Measurements from ENCODE around the gene RBPMS2.
"Not testable (repeated sequence)": the region's sequence is repeated elsewhere in the genome, so short reads cannot be mapped to it uniquely, and the experiment has no call there.

The RBPMS2 gene
- total RNA-seq = 0 to 0.06 (median 0) reads per million in 9 experiments

- Mint-ChIP-seq H3K4me3 (peak within 1 kb of the TSS; percentile 75 to 76), H3K9me3 (no peaks in the 10 kb centered on the region), H3K36me3 (ENCODE audit: insufficient read depth) (peaks cover 3% of the 10 kb centered on the region), H3K27me3 (peaks cover 21 to 49% of the 10 kb centered on the region in 2 donors), H3K27ac (no peak within 1 kb of the TSS), H3K4me1 (ENCODE audit: low read depth in 2 of 2) (peaks cover 4 to 9% of the 10 kb centered on the region in 2 donors)
- no peak for DNase-seq
- peak; percentile 55 for ATAC-seq (replicated peaks)
These were observed at the start of gene RBPMS2 for GRCh38 chr15:64775551-64776401. Gene RBPMS2, minus strand, starts transcription at chr15:64775589. Its CDS starts 270 bp downstream, at chr15:64775319.

DNA sequence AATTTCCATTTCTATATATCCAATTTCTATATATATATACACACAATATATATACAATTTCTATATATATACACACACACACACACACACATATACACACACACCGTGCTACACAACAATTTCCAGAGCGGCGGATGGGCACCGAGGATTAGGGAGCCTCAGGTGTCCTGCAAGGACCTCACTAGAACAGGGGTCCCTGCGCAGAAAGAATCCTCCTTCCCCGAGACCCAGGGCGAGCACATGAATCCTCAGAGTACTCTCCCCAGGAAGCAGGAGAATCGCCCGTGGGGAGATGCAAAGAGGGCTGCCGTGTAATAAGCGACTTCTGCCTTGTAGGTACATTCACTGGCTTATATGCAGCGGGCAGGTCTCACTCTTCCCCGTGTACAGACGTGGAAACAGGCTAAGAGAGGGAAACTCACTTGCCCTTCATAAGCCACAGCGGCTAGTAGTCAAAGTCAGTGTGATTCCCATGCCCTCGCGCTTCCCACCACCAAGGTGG lies 49.6 kb upstream of the RBPMS2 start:
- peaks cover 27 to 33% of the 10 kb centered on the region in 2 donors for H3K4me1 Mint-ChIP-seq (ENCODE audit: low read depth in 2 of 2)
- H3K4me3 Mint-ChIP-seq = peak overlapping the region; percentile 80
- no peaks in the 10 kb centered on the region for H3K27me3 Mint-ChIP-seq
- H3K9me3 Mint-ChIP-seq = no peaks in the 10 kb centered on the region
- no peak for ATAC-seq (replicated peaks)
- no peak overlapping the region for H3K27ac Mint-ChIP-seq
- DNase-seq = peak in 1 of 3 experiments; percentile 21
- H3K36me3 Mint-ChIP-seq (ENCODE audit: insufficient read depth) = peaks cover 13% of the 10 kb centered on the region

DNA sequence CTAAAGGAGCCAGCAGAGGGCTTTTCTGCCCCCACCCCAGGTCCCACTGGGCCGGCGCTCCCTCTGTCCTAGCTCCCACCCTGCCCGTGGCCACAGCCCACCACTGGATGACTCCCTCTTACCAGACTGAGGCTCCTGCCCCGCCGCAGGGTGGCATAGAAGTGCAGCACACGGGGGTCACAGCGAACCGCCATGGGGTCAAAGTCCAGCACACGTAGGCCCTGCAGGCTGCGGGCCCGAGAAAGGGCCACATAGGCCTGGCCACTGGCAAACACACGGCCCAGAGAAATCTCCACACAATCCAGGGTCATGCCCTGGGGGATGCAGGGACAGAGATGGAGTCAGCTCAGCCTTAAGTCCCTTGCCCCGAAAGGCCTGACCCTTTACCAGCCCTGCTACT lies 41.1 kb upstream of the RBPMS2 start:
- H3K4me3 Mint-ChIP-seq = no peak overlapping the region
- no peaks in the 10 kb centered on the region for H3K27me3 Mint-ChIP-seq
- no peaks in the 10 kb centered on the region for H3K36me3 Mint-ChIP-seq (ENCODE audit: insufficient read depth)
- DNase-seq = no peak
- ATAC-seq (replicated peaks) = no peak
- no peak overlapping the region for H3K27ac Mint-ChIP-seq
- no peaks in the 10 kb centered on the region for H3K9me3 Mint-ChIP-seq
- peaks cover 0 to 3% of the 10 kb centered on the region in 2 donors for H3K4me1 Mint-ChIP-seq (ENCODE audit: low read depth in 2 of 2)

- H3K36me3 Mint-ChIP-seq (ENCODE audit: insufficient read depth); H3K4me1 Mint-ChIP-seq (ENCODE audit: low read depth in 2 of 2); DNase-seq; H3K4me3 Mint-ChIP-seq; ATAC-seq (replicated peaks); H3K27me3 Mint-ChIP-seq; H3K9me3 Mint-ChIP-seq: not testable (repeated sequence)
- H3K27ac Mint-ChIP-seq = peak overlapping the region in 1 of 2 donors; percentile 75
These were observed 39.6 kb upstream of the RBPMS2 start for GRCh38 chr15:64814965-64815364.

GRCh38 chr15:64814283-64814682 lies 38.9 kb upstream of the RBPMS2 start:
- not testable (repeated sequence) for H3K36me3 Mint-ChIP-seq (ENCODE audit: insufficient read depth); ATAC-seq (replicated peaks); DNase-seq; H3K4me3 Mint-ChIP-seq; H3K27ac Mint-ChIP-seq; H3K9me3 Mint-ChIP-seq; H3K27me3 Mint-ChIP-seq; H3K4me1 Mint-ChIP-seq (ENCODE audit: low read depth in 2 of 2)

- Mint-ChIP-seq H3K4me3 (no peak overlapping the region), H3K4me1 (ENCODE audit: low read depth in 2 of 2) (peaks cover 0 to 5% of the 10 kb centered on the region in 2 donors), H3K27me3 (no peaks in the 10 kb centered on the region), H3K27ac (peak overlapping the region in 1 of 2 donors; percentile 23), H3K9me3 (no peaks in the 10 kb centered on the region), H3K36me3 (ENCODE audit: insufficient read depth) (no peaks in the 10 kb centered on the region)
- DNase-seq = no peak
- no peak for ATAC-seq (replicated peaks)
These were observed 37.7 kb upstream of the RBPMS2 start for GRCh38 chr15:64813075-64813474.

DNA sequence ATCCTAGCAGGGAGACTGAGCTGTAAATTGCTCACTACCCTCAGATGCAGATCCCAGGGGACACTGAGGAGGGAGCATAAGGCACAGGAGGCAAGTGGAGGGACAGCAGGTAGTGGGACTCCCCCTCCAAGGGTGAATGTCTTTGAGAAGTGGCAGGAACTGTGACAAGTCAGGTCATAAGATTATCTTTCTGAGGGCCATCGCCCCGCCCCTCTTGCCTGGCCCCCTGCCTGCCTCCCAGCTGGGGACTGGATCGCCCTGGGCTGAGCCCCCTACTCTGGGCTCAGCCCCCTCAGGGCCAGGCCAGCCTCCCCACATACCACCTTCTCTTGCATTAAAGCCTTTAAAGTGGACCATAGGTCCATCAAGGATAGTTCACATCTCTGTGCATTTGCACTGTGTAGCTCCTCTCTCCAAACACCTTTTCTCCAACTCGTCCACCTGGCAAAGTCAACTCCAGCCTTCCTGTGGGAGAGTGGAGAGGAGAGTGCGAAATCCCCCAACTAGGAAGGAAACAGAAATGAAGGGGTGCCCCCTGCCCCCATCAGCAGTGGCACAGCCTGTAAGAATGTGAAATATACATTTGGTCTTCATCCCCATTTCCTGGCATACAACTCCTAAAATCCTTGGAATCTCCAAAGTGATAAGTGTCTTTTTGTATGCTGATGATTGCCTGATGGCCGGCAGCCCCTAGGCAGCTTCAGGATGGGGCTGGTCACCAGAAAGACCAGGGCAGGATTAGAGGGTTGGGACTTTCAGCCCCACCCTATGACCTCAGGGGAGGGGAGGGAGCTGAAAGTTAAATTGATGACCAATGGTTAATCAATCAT lies 35.3 kb upstream of the RBPMS2 start:
- Mint-ChIP-seq H3K4me3 (no peak overlapping the region), H3K27me3 (peaks cover 5 to 19% of the 10 kb centered on the region in 2 donors), H3K9me3 (no peaks in the 10 kb centered on the region), H3K27ac (no peak overlapping the region), H3K4me1 (ENCODE audit: low read depth in 2 of 2) (peaks cover 0 to 3% of the 10 kb centered on the region in 2 donors), H3K36me3 (ENCODE audit: insufficient read depth) (no peaks in the 10 kb centered on the region)
- DNase-seq = no peak
- ATAC-seq (replicated peaks) = no peak

- ATAC-seq (replicated peaks) (peak; percentile 70), DNase-seq (peak; percentile 62 to 68 (median 66))
- peaks cover 0 to 3% of the 10 kb centered on the region in 2 donors for H3K4me1 Mint-ChIP-seq (ENCODE audit: low read depth in 2 of 2)
- H3K36me3 Mint-ChIP-seq (ENCODE audit: insufficient read depth) = no peaks in the 10 kb centered on the region
- peaks cover 5 to 22% of the 10 kb centered on the region in 2 donors for H3K27me3 Mint-ChIP-seq
- no peak overlapping the region for H3K4me3 Mint-ChIP-seq
- H3K9me3 Mint-ChIP-seq = no peaks in the 10 kb centered on the region
- no peak overlapping the region for H3K27ac Mint-ChIP-seq
These were observed 34.5 kb upstream of the RBPMS2 start for GRCh38 chr15:64809649-64810496.

DNA sequence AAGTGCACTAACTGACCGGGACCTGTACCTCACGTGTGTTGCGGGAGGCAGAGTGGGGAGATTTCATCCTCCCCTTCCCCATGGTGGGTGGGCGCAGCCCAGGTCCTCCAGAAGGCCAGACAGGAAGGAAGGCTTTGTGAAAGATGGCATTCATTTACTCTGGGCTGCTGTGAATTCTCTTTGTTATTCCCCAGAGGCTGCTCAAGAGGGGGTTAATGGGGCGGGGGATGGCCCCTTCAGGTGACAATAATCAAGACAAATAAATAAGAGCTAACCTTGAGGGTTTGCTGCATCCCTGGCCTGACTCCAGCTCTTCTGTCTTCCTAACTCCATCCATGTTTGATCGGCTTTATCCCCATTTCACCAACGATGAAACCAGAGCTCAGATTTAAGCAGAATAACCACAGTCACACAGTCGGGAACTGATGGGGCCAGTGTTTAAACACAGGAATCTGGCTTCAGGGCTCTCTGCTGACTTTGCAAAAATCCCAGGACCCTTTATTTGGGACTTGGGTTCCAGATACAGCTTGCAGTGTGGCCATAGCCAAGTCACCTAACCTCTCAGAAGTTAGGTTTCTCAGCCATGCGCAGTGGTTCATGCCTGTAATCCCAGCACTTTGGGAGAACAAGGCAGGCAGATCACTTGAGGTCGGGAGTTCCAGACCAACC lies 33.5 kb upstream of the RBPMS2 start:
- H3K9me3 Mint-ChIP-seq = no peaks in the 10 kb centered on the region

DNA sequence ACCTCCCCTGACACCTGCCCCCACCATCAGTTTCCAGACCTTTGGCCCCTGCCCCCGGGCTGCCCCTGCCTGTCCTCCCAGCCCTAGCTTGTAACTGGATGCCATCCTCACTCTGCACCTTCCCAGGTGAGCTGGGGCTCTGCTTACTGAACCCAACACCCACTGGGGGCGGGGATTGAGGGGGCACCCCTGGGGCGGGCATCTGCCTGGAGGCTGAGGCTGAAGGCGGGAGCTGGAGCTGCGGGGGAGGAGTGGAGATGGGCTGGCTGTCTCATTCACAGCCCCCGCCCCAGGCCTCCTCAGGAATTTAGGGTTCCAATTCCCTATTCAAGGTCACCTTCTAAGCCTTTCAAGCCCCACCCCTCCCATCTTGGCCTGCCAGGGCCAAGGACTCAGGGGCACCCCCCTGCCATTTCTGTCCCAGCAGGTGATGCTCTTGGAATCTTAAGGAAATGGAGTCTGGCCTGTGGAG lies 32.4 kb upstream of the RBPMS2 start:
- peak overlapping the region in 1 of 2 donors; percentile 46 for H3K27ac Mint-ChIP-seq
- H3K4me3 Mint-ChIP-seq = no peak overlapping the region
- DNase-seq (no peak), ATAC-seq (replicated peaks) (no peak)
- H3K4me1 Mint-ChIP-seq (ENCODE audit: low read depth in 2 of 2) = peaks cover 0 to 3% of the 10 kb centered on the region in 2 donors
- H3K36me3 Mint-ChIP-seq (ENCODE audit: insufficient read depth) = no peaks in the 10 kb centered on the region
- peaks cover 5 to 30% of the 10 kb centered on the region in 2 donors for H3K27me3 Mint-ChIP-seq
- H3K9me3 Mint-ChIP-seq = no peaks in the 10 kb centered on the region

More for the DNA sequence above, 33.5 kb upstream of the RBPMS2 start:
- DNase-seq (no peak), ATAC-seq (replicated peaks) (no peak)
- H3K36me3 Mint-ChIP-seq (ENCODE audit: insufficient read depth) = no peaks in the 10 kb centered on the region
- no peak overlapping the region for H3K4me3 Mint-ChIP-seq
- H3K27me3 Mint-ChIP-seq = peaks cover 5 to 29% of the 10 kb centered on the region in 2 donors
- H3K27ac Mint-ChIP-seq = no peak overlapping the region
- peaks cover 0 to 3% of the 10 kb centered on the region in 2 donors for H3K4me1 Mint-ChIP-seq (ENCODE audit: low read depth in 2 of 2)

DNA sequence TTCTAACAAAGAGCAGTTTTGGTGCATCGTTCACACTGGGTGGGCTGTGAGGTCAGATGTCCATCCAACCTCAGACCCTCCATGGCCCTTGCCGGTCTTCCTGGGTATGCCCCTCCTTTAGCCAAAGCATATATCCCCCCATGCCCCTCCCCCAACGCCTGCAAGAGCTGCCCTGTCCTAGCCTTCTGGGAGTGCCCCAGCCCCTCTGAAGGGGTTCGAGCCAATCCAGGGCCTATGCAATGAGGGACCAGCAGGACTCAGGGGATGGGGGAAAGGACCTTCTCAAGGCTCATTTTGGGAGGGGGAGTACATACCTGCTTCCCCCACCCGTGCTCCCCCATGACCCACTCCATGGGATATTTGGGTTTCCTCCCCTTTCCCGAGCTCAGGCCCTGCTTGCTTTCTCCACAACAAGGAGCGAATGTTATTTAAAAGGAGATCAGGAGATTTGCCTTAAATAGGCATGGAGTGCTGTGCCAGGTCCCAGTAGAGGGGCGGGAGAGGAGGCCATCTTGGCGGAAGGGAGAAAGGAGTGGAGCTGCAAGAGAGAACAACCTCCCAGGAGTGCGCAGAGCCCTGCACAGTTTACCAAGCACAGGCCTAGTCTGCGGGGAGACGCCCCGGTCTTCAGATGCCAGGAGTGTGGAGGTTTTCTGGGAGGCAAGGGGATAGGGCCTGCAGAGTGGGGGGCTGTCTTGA lies 31.8 kb upstream of the RBPMS2 start:
- Mint-ChIP-seq H3K4me1 (ENCODE audit: low read depth in 2 of 2) (peaks cover 0 to 3% of the 10 kb centered on the region in 2 donors), H3K9me3 (no peaks in the 10 kb centered on the region), H3K27ac (peak overlapping the region in 1 of 2 donors; percentile 66), H3K4me3 (no peak overlapping the region), H3K27me3 (peaks cover 5 to 30% of the 10 kb centered on the region in 2 donors), H3K36me3 (ENCODE audit: insufficient read depth) (no peaks in the 10 kb centered on the region)
- DNase-seq = no peak
- ATAC-seq (replicated peaks) = no peak

GRCh38 chr15:64806509-64806908 lies 31.1 kb upstream of the RBPMS2 start:
- no peak for DNase-seq
- Mint-ChIP-seq H3K27ac (peak overlapping the region; percentile 30 to 66), H3K36me3 (ENCODE audit: insufficient read depth) (no peaks in the 10 kb centered on the region)

More at GRCh38 chr15:64806509-64806908, 31.1 kb upstream of the RBPMS2 start:
- no peak for ATAC-seq (replicated peaks)
- Mint-ChIP-seq H3K27me3 (peaks cover 5 to 30% of the 10 kb centered on the region in 2 donors), H3K9me3 (no peaks in the 10 kb centered on the region), H3K4me1 (ENCODE audit: low read depth in 2 of 2) (peaks cover 0 to 3% of the 10 kb centered on the region in 2 donors), H3K4me3 (no peak overlapping the region)

All from effector memory CD8-positive, alpha-beta T cell (primary cell).